SK-N-SH treated with all-trans-retinoic acid at 6 μM for 48 hours (cell line): ENCODE data around the gene ZFHX3.

Source experiments
- ATAC-seq: fragments of 200-7000 bp; cut with Tn5 transposase; 3 replicates; pipeline ENCODE4 v1.9.1; 2020; ENCODE audit warnings: mild to moderate bottlenecking, moderate library complexity
- ARNTL ChIP-seq: fragments of 450-650 bp; formaldehyde crosslinking; IDR thresholded peaks from 2 replicates; pipeline ENCODE4 v1.5.0; 2020; ENCODE audit warnings: low read depth, mild to moderate bottlenecking, moderate library complexity, borderline replicate concordance
- CREB5 ChIP-seq: fragments of 250-450 bp; sonication (Bioruptor Pico); IDR thresholded peaks from 2 replicates; pipeline ENCODE4 v1.5.1; 2020; ENCODE audit warnings: low read depth, mild to moderate bottlenecking, moderate library complexity
- CSDC2 ChIP-seq: fragments of 250-450 bp; sonication (Bioruptor Pico); IDR thresholded peaks from 2 replicates; pipeline ENCODE4 v1.5.0; 2020; ENCODE audit warnings: mild to moderate bottlenecking, moderate library complexity
- CSRNP3 ChIP-seq: fragments of 250-450 bp; sonication (Bioruptor Pico); IDR thresholded peaks from 2 replicates; pipeline ENCODE4 v1.5.1; 2021; ENCODE audit warnings: mild to moderate bottlenecking, moderate library complexity
- ESRRG ChIP-seq: fragments of 250-450 bp; sonication (Bioruptor Pico); IDR thresholded peaks from 2 replicates; pipeline ENCODE4 v1.6.1; 2021; ENCODE audit warnings: mild to moderate bottlenecking
- GLIS3 ChIP-seq: fragments of 250-450 bp; sonication (Bioruptor Pico); IDR thresholded peaks from 2 replicates; pipeline ENCODE4 v1.5.0; 2020; ENCODE audit warnings: mild to moderate bottlenecking, moderate library complexity
- ISL1 ChIP-seq: fragments of 250-450 bp; sonication (Bioruptor Pico); IDR thresholded peaks from 2 replicates; pipeline ENCODE4 v2.1.2; 2022; ENCODE audit warnings: mild to moderate bottlenecking, moderate library complexity
- OSR1 ChIP-seq: fragments of 250-450 bp; sonication (Bioruptor Pico); IDR thresholded peaks from 2 replicates; pipeline ENCODE4 v1.8.0; 2022; ENCODE audit warnings: moderate library complexity, mild to moderate bottlenecking, inconsistent platforms
- POU6F1 ChIP-seq: fragments of 250-450 bp; sonication (Bioruptor Pico); IDR thresholded peaks from 2 replicates; pipeline ENCODE4 v1.8.0; 2021; ENCODE audit warnings: low read depth, mild to moderate bottlenecking, moderate library complexity, borderline replicate concordance
- RARB ChIP-seq: fragments of 250-450 bp; sonication (Bioruptor Pico); IDR thresholded peaks from 2 replicates; pipeline ENCODE4 v1.8.0; 2021; ENCODE audit warnings: mild to moderate bottlenecking, moderate library complexity
- SNAI2 ChIP-seq: fragments of 250-450 bp; sonication (Bioruptor Pico); IDR thresholded peaks from 2 replicates; pipeline ENCODE4 v1.5.0; 2020; ENCODE audit warnings: mild to moderate bottlenecking, moderate library complexity
- TCF4 ChIP-seq: fragments of 250-450 bp; sonication (Bioruptor Pico); IDR thresholded peaks from 2 replicates; pipeline ENCODE4 v1.8.0; 2021; ENCODE audit warnings: mild to moderate bottlenecking, moderate library complexity, borderline replicate concordance
- TOX ChIP-seq: fragments of 250-450 bp; sonication (Bioruptor Pico); IDR thresholded peaks from 2 replicates; pipeline ENCODE4 v1.8.0; 2021; ENCODE audit warnings: mild to moderate bottlenecking, moderate library complexity, borderline replicate concordance
- TSHZ2 ChIP-seq: fragments of 250-450 bp; sonication (Bioruptor Pico); IDR thresholded peaks from 2 replicates; pipeline ENCODE4 v1.5.0; 2020; ENCODE audit warnings: mild to moderate bottlenecking, moderate library complexity
- ZC3H10 ChIP-seq: fragments of 250-450 bp; sonication (Bioruptor Pico); IDR thresholded peaks from 2 replicates; pipeline ENCODE4 v1.5.1; 2021; ENCODE audit warnings: mild to moderate bottlenecking, moderate library complexity
- ZFP3 ChIP-seq: fragments of 250-450 bp; sonication (Bioruptor Pico); IDR thresholded peaks from 2 replicates; pipeline ENCODE4 v1.5.0; 2020; ENCODE audit warnings: mild to moderate bottlenecking, moderate library complexity
- ZFP30 ChIP-seq: fragments of 450-650 bp; formaldehyde crosslinking; IDR thresholded peaks from 2 replicates; pipeline ENCODE4 v1.5.0; 2022; ENCODE audit warnings: mild to moderate bottlenecking, moderate library complexity
- ZNF565 ChIP-seq: fragments of 450-650 bp; formaldehyde crosslinking; conservative IDR thresholded peaks from 2 replicates; pipeline ENCODE4 v1.5.0; 2020; ENCODE audit warnings: low read depth, mild to moderate bottlenecking, moderate library complexity
- ZNF70 ChIP-seq: fragments of 450-650 bp; formaldehyde crosslinking; IDR thresholded peaks from 2 replicates; pipeline ENCODE4 v1.5.0; 2020; ENCODE audit warnings: mild to moderate bottlenecking, moderate library complexity
- ZNF8 ChIP-seq: fragments of 450-650 bp; formaldehyde crosslinking; IDR thresholded peaks from 2 replicates; pipeline ENCODE4 v1.5.0; 2020; ENCODE audit warnings: mild to moderate bottlenecking, moderate library complexity

ZFHX3 gene

GRCh38 chr16:72963533-72964315 lies 84.2 kb downstream of the ZFHX3 start:
- TF ChIP-seq ZFP3 (CRISPR knock-in tag), result no peak
- TF ChIP-seq GLIS3, result no peak
- no peak for TF ChIP-seq TSHZ2 (CRISPR knock-in tag)
- TF ChIP-seq TCF4 (CRISPR knock-in tag), result no peak
- no peak for TF ChIP-seq ZC3H10
- TF ChIP-seq OSR1 (CRISPR knock-in tag), result no peak
- TF ChIP-seq ZNF565 (CRISPR knock-in tag), result no peak
- TF ChIP-seq, all 23 proteins: peak for 0
- ATAC-seq, result peak; percentile 63

- no peak for TF ChIP-seq SNAI2 (CRISPR knock-in tag)
- no peak for ATAC-seq
Observed at GRCh38 chr16:72962347-72962746, 85.6 kb downstream of the ZFHX3 start.

GRCh38 chr16:72961863-72962262 lies 86.1 kb downstream of the ZFHX3 start:
- TF ChIP-seq ESRRG (CRISPR knock-in tag) (no peak), ZNF8 (CRISPR knock-in tag) (no peak), ZFP30 (CRISPR knock-in tag) (no peak), TSHZ2 (CRISPR knock-in tag) (no peak), ISL1 (no peak), ZFP3 (CRISPR knock-in tag) (no peak), GLIS3 (no peak), ZC3H10 (no peak), POU6F1 (CRISPR knock-in tag) (no peak), RARB (CRISPR knock-in tag) (no peak), TOX (CRISPR knock-in tag) (no peak), ARNTL (CRISPR knock-in tag) (no peak), OSR1 (CRISPR knock-in tag) (no peak), CSDC2 (CRISPR knock-in tag) (no peak), CREB5 (CRISPR knock-in tag) (no peak), CSRNP3 (CRISPR knock-in tag) (no peak), TCF4 (CRISPR knock-in tag) (no peak), ZNF70 (no peak)
- no peak for ATAC-seq
